Sigmoid colon (tissue), 4 donors: ENCODE results near the gene DOCK1.

Experiments used
- CTCF ChIP-seq, 4 experiments: fragments of 450-650 bp in 3 of 4; fragments of 200-600 bp in 1 of 4; IDR thresholded peaks; one replicate each; pipeline ENCODE4 v1.5.1; 2016 to 2019; ENCODE audit warnings: antibody characterized with exemption in 4 of 4, mild to moderate bottlenecking in 3 of 4, moderate library complexity in 2 of 4
- EP300 ChIP-seq, 4 donors: sonication (generic); formaldehyde crosslinking; IDR thresholded peaks; one replicate each; pipeline ENCODE4 v1.6.1; 2017; ENCODE audit warnings: antibody characterized with exemption in 4 of 4
- POLR2A ChIP-seq, 2 donors: fragments of 450-650 bp; IDR thresholded peaks; one replicate each; pipeline ENCODE4 v1.6.1; 2016; ENCODE audit warnings: antibody characterized with exemption in 2 of 2, mild to moderate bottlenecking in 2 of 2, moderate library complexity in 2 of 2
- POLR2AphosphoS5 ChIP-seq, 4 donors: sonication (generic); formaldehyde crosslinking; IDR thresholded peaks; one replicate each; pipeline ENCODE4 v1.6.1; 2017; ENCODE audit warnings: antibody characterized with exemption in 4 of 4

GRCh38 chr10:127275272-127275671, 370.0 kb downstream of the DOCK1 start:
- no peak for TF ChIP-seq EP300 (IDR thresholded peaks at IDR 0.05)
- no peak for TF ChIP-seq CTCF (IDR thresholded peaks at IDR 0.05)
- TF ChIP-seq POLR2A (IDR thresholded peaks at IDR 0.05): no peak
- no peak for TF ChIP-seq POLR2AphosphoS5 (IDR thresholded peaks at IDR 0.05)
